Posterior cingulate gyrus (tissue), 11 donors: ENCODE measurements around the gene SYTL2.

Experiments used
- DNase-seq, 10 donors: peaks; one replicate each; pipeline versions ENCODE4 v3.0.0 to v3.0.0-alpha.2; 2020 to 2021; ENCODE audit warnings: mixed read lengths in 3 of 10
- intact Hi-C: fragments of 100-400 bp; cut with DNase I; formaldehyde crosslinking; loops from one replicate; pipeline ENCODE4 v1.15.1; 2023

SYTL2 gene

GRCh38 chr11:85742348-85742747, 68.6 kb downstream of the SYTL2 start:
- no peak for DNase-seq
- intact Hi-C loops = no loop called here

GRCh38 chr11:85740481-85741400, 70.2 kb downstream of the SYTL2 start:
- intact Hi-C loops = no loop called here

GRCh38 chr11:85737738-85738137, 73.2 kb downstream of the SYTL2 start:
- no peak for DNase-seq
- intact Hi-C loops = no loop called here

More at GRCh38 chr11:85740481-85741400, 70.2 kb downstream of the SYTL2 start:
- no peak for DNase-seq

GRCh38 chr11:85735876-85736460, 75.0 kb downstream of the SYTL2 start:
- intact Hi-C loops = no loop called here

GRCh38 chr11:85732965-85733364, 78.0 kb downstream of the SYTL2 start:
- DNase-seq = no peak
- intact Hi-C loops = no loop called here

More at GRCh38 chr11:85735876-85736460, 75.0 kb downstream of the SYTL2 start:
- no peak for DNase-seq

- no peak for DNase-seq
- intact Hi-C loops = no loop called here
Measured at GRCh38 chr11:85726381-85726780, 84.6 kb downstream of the SYTL2 start.

- intact Hi-C loops = no loop called here
- no peak for DNase-seq
Measured at GRCh38 chr11:85725510-85726258, 85.3 kb downstream of the SYTL2 start.

GRCh38 chr11:85724748-85725465, 86.0 kb downstream of the SYTL2 start:
- DNase-seq = no peak
- intact Hi-C loops = no loop called here

- peak in 1 of 10 donors; percentile 47 for DNase-seq
- intact Hi-C loops = no loop called here
Measured at GRCh38 chr11:85723088-85723487, 87.9 kb downstream of the SYTL2 start.

- no peak for DNase-seq
- intact Hi-C loops = no loop called here
Measured at GRCh38 chr11:85721191-85721590, 89.8 kb downstream of the SYTL2 start.

- peak in 8 of 10 donors; percentile 26 to 89 (median 49) for DNase-seq
- intact Hi-C loops = no loop called here
Measured at GRCh38 chr11:85718991-85719807, 91.7 kb downstream of the SYTL2 start.

GRCh38 chr11:85718126-85718943, 92.6 kb downstream of the SYTL2 start:
- intact Hi-C loops = no loop called here
- DNase-seq = no peak

- intact Hi-C loops = no loop called here
- no peak for DNase-seq
Measured at GRCh38 chr11:85717429-85717828, 93.5 kb downstream of the SYTL2 start.

- intact Hi-C loops = no loop called here
- no peak for DNase-seq
Measured at GRCh38 chr11:85712953-85713352, 98.0 kb downstream of the SYTL2 start.

GRCh38 chr11:85710917-85711316, 100.0 kb downstream of the SYTL2 start:
- intact Hi-C loops = no loop called here
- no peak for DNase-seq

GRCh38 chr11:85709941-85710702, 100.8 kb downstream of the SYTL2 start:
- DNase-seq = no peak
- intact Hi-C loops = no loop called here

GRCh38 chr11:85705800-85706199, 105.1 kb downstream of the SYTL2 start:
- intact Hi-C loops = no loop called here
- DNase-seq = no peak

GRCh38 chr11:85704967-85705366, 106.0 kb downstream of the SYTL2 start:
- no peak for DNase-seq
- intact Hi-C loops = no loop called here
